H1 (cell line): Measurements from ENCODE around the gene ITPR3. TPM values are rescaled to one million over a fixed set of nuclear protein-coding genes. Genes with fewer than 3 reads are reported as not detected.

ENCODE experiments used
- CTCF ChIA-PET: fragments of 300-600 bp; sonication (Branson Sonifier 250); formaldehyde crosslinking; loops from one replicate; lab custom pipeline; 2021; ENCODE audit not compliant: partially characterized antibody; lab: Charles Lee
- POLR2A ChIA-PET: fragments of 300-600 bp; sonication (Branson Sonifier 250); formaldehyde crosslinking; loops from one replicate; lab custom pipeline; 2021; ENCODE audit warnings: inconsistent platforms; ENCODE audit not compliant: partially characterized antibody; lab: Charles Lee
- DNase-seq, 2 experiments: peaks; one replicate each; pipeline versions ENCODE4 v3.0.0 to v3.0.0-alpha.2; 2010 to 2022; ENCODE audit warnings: low spot score in 2 of 2, low read depth in 1 of 2, mixed read lengths in 1 of 2
- FAIRE-seq: peaks from 2 replicates; lab custom pipeline; 2011; peaks lifted over from hg19 to GRCh38; lab: Jason Lieb, UNC
- H2AFZ ChIP-seq: 2 replicates; pipeline ENCODE4 v1.8.1; 2012; ENCODE audit warnings: low read length, inconsistent platforms
- H2AK5ac ChIP-seq: 2 replicates; pipeline ENCODE4 v1.6.1; 2013; ENCODE audit warnings: low read depth, low read length
- H2BK120ac ChIP-seq: replicated peaks from 2 replicates; pipeline ENCODE3; 2013; ENCODE audit warnings: low read depth, low read length, inconsistent platforms
- H2BK12ac ChIP-seq: 2 replicates; pipeline ENCODE4 v1.6.1; 2013; ENCODE audit warnings: low read depth, low read length
- H2BK15ac ChIP-seq: 2 replicates; pipeline ENCODE4 v1.6.1; 2013; ENCODE audit warnings: low read length
- H2BK20ac ChIP-seq: 2 replicates; pipeline ENCODE4 v1.6.1; 2013; ENCODE audit warnings: low read length
- H2BK5ac ChIP-seq: 2 replicates; pipeline ENCODE4 v1.6.1; 2013; ENCODE audit warnings: low read depth, low read length
- H3K14ac ChIP-seq: 2 replicates; pipeline ENCODE4 v1.6.1; 2013; ENCODE audit warnings: inconsistent platforms; ENCODE audit not compliant: insufficient read length
- H3K18ac ChIP-seq: 2 replicates; pipeline ENCODE4 v1.6.1; 2013; ENCODE audit warnings: low read length; ENCODE audit errors: extremely low read depth
- H3K23ac ChIP-seq: 2 replicates; pipeline ENCODE4 v1.6.1; 2013; ENCODE audit warnings: inconsistent platforms; ENCODE audit not compliant: insufficient read length
- H3K23me2 ChIP-seq: 2 replicates; pipeline ENCODE4 v1.6.1; 2013; ENCODE audit warnings: low read depth, low read length
- H3K27ac ChIP-seq: 2 replicates; pipeline ENCODE4 v1.6.1; 2011; ENCODE audit warnings: low read depth, low read length, inconsistent platforms
- H3K27me3 ChIP-seq, 4 experiments: replicated peaks in 1 of 4; 1 replicate in 1 of 4; 2 replicates in 3 of 4; pipeline versions ENCODE4 v1.6.1 to v1.8.1; 2011 to 2013; ENCODE audit warnings: low read length in 3 of 4, mild to moderate bottlenecking in 3 of 4, inconsistent platforms in 2 of 4, mixed read lengths in 2 of 4, moderate library complexity in 1 of 4; ENCODE audit not compliant: control insufficient read depth in 3 of 4, insufficient read depth in 3 of 4; ENCODE audit errors: extremely low read depth in 1 of 4
- H3K36me3 ChIP-seq, 4 experiments: 2 replicates each; pipeline versions ENCODE4 v1.6.1 to v1.8.1; 2011 to 2013; ENCODE audit warnings: mild to moderate bottlenecking in 4 of 4, low read length in 3 of 4, moderate library complexity in 2 of 4, control low read depth in 1 of 4, inconsistent platforms in 1 of 4; ENCODE audit not compliant: insufficient read depth in 4 of 4, control insufficient read depth in 2 of 4
- H3K4ac ChIP-seq: replicated peaks from 2 replicates; pipeline ENCODE3; 2013; ENCODE audit warnings: low read length, low read depth, mixed read lengths, inconsistent platforms; ENCODE audit not compliant: insufficient read length
- H3K4me1 ChIP-seq, 4 experiments: replicated peaks in 1 of 4; 1 replicate in 1 of 4; 2 replicates in 3 of 4; pipeline versions ENCODE4 v1.6.1 to v1.8.1; 2011 to 2013; ENCODE audit warnings: low read length in 3 of 4, inconsistent platforms in 2 of 4, mixed read lengths in 1 of 4; ENCODE audit not compliant: insufficient read depth in 4 of 4, control insufficient read depth in 3 of 4
- H3K4me2 ChIP-seq, 2 experiments: 2 replicates each; pipeline versions ENCODE4 v1.6.1 to v1.8.1; 2011 to 2013; ENCODE audit warnings: low read depth in 2 of 2, low read length in 2 of 2, control low read depth in 1 of 2, inconsistent platforms in 1 of 2, mild to moderate bottlenecking in 1 of 2; ENCODE audit not compliant: insufficient read depth in 1 of 2
- H3K4me3 ChIP-seq, 4 experiments: fragments of 200-600, 300-600 bp in 1 of 4; sonication (generic), shearing (Covaris generic), sonication (Bioruptor Twin) in 1 of 4; 2 replicates each; pipeline versions ENCODE4 v1.5.1 to v1.8.1; 2011 to 2016; ENCODE audit warnings: low read length in 4 of 4, low read depth in 3 of 4, control low read depth in 2 of 4, inconsistent platforms in 2 of 4, mild to moderate bottlenecking in 2 of 4, mixed read lengths in 1 of 4, moderate library complexity in 1 of 4; ENCODE audit not compliant: insufficient read depth in 2 of 4; ENCODE audit errors: extremely low read depth in 1 of 4
- H3K56ac ChIP-seq: replicated peaks from 2 replicates; pipeline ENCODE3; 2013; ENCODE audit warnings: low read depth, mild to moderate bottlenecking, mixed read lengths, low read length, inconsistent platforms; ENCODE audit not compliant: insufficient read length
- H3K79me1 ChIP-seq: 2 replicates; pipeline ENCODE4 v1.6.1; 2013; ENCODE audit warnings: low read depth, low read length, control low read depth
- H3K79me2 ChIP-seq, 2 experiments: 2 replicates each; pipeline versions ENCODE4 v1.6.1 to v1.8.1; 2012 to 2013; ENCODE audit warnings: low read length in 2 of 2, mild to moderate bottlenecking in 2 of 2, inconsistent platforms in 1 of 2; ENCODE audit not compliant: insufficient read depth in 2 of 2, control insufficient read depth in 1 of 2
- H3K9ac ChIP-seq, 4 experiments: replicated peaks in 1 of 4; 1 replicate in 1 of 4; 2 replicates in 3 of 4; pipeline versions ENCODE4 v1.6.1 to v1.8.1; 2011 to 2013; ENCODE audit warnings: low read depth in 3 of 4, low read length in 3 of 4, control low read depth in 2 of 4, mild to moderate bottlenecking in 2 of 4, moderate library complexity in 2 of 4, inconsistent platforms in 1 of 4; ENCODE audit errors: extremely low read depth in 1 of 4
- H3K9me3 ChIP-seq, 2 experiments: 2 replicates each; pipeline versions ENCODE4 v1.6.1 to v1.8.1; 2012 to 2013; ENCODE audit warnings: mild to moderate bottlenecking in 2 of 2, moderate library complexity in 2 of 2, control low read depth in 1 of 2, inconsistent platforms in 1 of 2, low read depth in 1 of 2, low read length in 1 of 2, mixed read lengths in 1 of 2; ENCODE audit not compliant: insufficient read depth in 2 of 2
- H4K20me1 ChIP-seq, 2 experiments: replicated peaks in 1 of 2; 2 replicates each; pipeline versions ENCODE3 to v1.8.1; 2011 to 2013; ENCODE audit warnings: inconsistent platforms in 2 of 2, low read length in 2 of 2, mild to moderate bottlenecking in 1 of 2; ENCODE audit not compliant: insufficient read depth in 2 of 2, control insufficient read depth in 1 of 2
- H4K5ac ChIP-seq: 2 replicates; pipeline ENCODE4 v1.6.1; 2013; ENCODE audit warnings: low read length, low read depth, mixed read lengths, inconsistent platforms; ENCODE audit not compliant: insufficient read length
- H4K8ac ChIP-seq: 2 replicates; pipeline ENCODE4 v1.8.0; 2013; ENCODE audit warnings: mild to moderate bottlenecking, moderate library complexity, low read length, inconsistent platforms; ENCODE audit not compliant: insufficient read depth; ENCODE audit errors: extremely low read depth
- H4K91ac ChIP-seq: replicated peaks from 2 replicates; pipeline ENCODE3; 2013; ENCODE audit warnings: low read length, mixed read lengths, inconsistent platforms; ENCODE audit not compliant: insufficient read length
- CEBPB ChIP-seq: IDR thresholded peaks from 2 replicates; pipeline ENCODE4 v1.6.1; 2012; ENCODE audit warnings: low read depth, low read length
- EP300 ChIP-seq, 2 experiments: IDR thresholded peaks; 1 replicate in 1 of 2; 2 replicates in 1 of 2; pipeline ENCODE4 v1.6.1; 2011 to 2012; ENCODE audit warnings: low read depth in 2 of 2, low read length in 2 of 2, mild to moderate bottlenecking in 2 of 2, borderline replicate concordance in 1 of 2, inconsistent platforms in 1 of 2, moderate library complexity in 1 of 2
- HDAC6 ChIP-seq: IDR thresholded peaks from one replicate; pipeline ENCODE4 v1.7.1; 2012; ENCODE audit warnings: low read depth, mild to moderate bottlenecking, inconsistent platforms, low read length, moderate library complexity
- JUN ChIP-seq: IDR thresholded peaks from 2 replicates; pipeline ENCODE4 v1.6.1; 2011; ENCODE audit warnings: low read depth, mild to moderate bottlenecking, improper control_type of control experiment, low read length
- POLR2AphosphoS5 ChIP-seq: IDR thresholded peaks from 2 replicates; pipeline ENCODE4 v1.6.1; 2011; ENCODE audit warnings: low read depth, low read length
- RBBP5 ChIP-seq: IDR thresholded peaks from 2 replicates; pipeline ENCODE4 v1.7.1; 2012; ENCODE audit warnings: low read depth, mild to moderate bottlenecking, inconsistent platforms, low read length, moderate library complexity, borderline replicate concordance
- SAP30 ChIP-seq: fragments of 300-600 bp; sonication (generic); IDR thresholded peaks from 2 replicates; pipeline ENCODE4 v1.7.1; 2012; ENCODE audit warnings: low read length, moderate library complexity, mild to moderate bottlenecking, inconsistent platforms; ENCODE audit not compliant: insufficient read depth, insufficient replicate concordance
- SP1 ChIP-seq: IDR thresholded peaks from 2 replicates; pipeline ENCODE4 v1.6.1; 2011; ENCODE audit warnings: low read depth, low read length
- SUZ12 ChIP-seq: fragments of 200-600 bp; sonication (generic); IDR thresholded peaks from 2 replicates; pipeline ENCODE4 v1.6.1; 2012; ENCODE audit warnings: mild to moderate bottlenecking, inconsistent platforms, low read length, moderate library complexity, mixed read lengths
- TAF1 ChIP-seq: IDR thresholded peaks from 2 replicates; pipeline ENCODE4 v1.6.1; 2011; ENCODE audit warnings: mild to moderate bottlenecking, low read depth, low read length
- WGBS, 2 experiments: shearing (Covaris generic) in 1 of 2; methylation state at CpG; one replicate each; pipeline versions ENCODE4 v1.1.6 to v1.1.7; 2013 to 2015; ENCODE audit warnings: low lambda C conversion rate in 2 of 2, mixed read lengths in 2 of 2, inconsistent platforms in 1 of 2, low coverage in 1 of 2, missing lambda C conversion rate in 1 of 2; ENCODE audit not compliant: insufficient replicate concordance in 2 of 2, insufficient coverage in 1 of 2, insufficient read length in 1 of 2; ENCODE audit errors: extremely low coverage in 1 of 2, missing lambda C conversion rate in 1 of 2; 5-methylcytosine and 5-hydroxymethylcytosine counted together
- polyA plus RNA-seq, 7 experiments: library from polyadenylated mRNA; depleted of rRNA in 3 of 7; stranded (reverse) in 5 of 7; unstranded in 2 of 7; fragments of >200 nt in 5 of 7; fragments of 200-250 nt in 2 of 7; gene quantifications; 1 replicate in 5 of 7; 2 replicates in 1 of 7; 4 replicates in 1 of 7; pipeline versions ENCODE4 v1.2.1 to v1.2.3, GENCODE V29; 2011 to 2013; ENCODE audit warnings: missing spikeins in 2 of 7, mixed read lengths in 2 of 7
- total RNA-seq: library from RNA; stranded (reverse); fragmentation: NEBNext Ultra II Directional; extraction: Animal tissue kit (Norgen Biotek cat#: 25700); gene quantifications from 2 replicates; pipeline ENCODE4 v1.2.1, GENCODE V29; 2021
- TF ChIP-seq, protein P1 (sequence below): IDR thresholded peaks from 2 replicates; pipeline ENCODE4 v1.6.1; 2011; ENCODE audit warnings: low read length, improper control_type of control experiment
- TF ChIP-seq, protein P2 (sequence below): IDR thresholded peaks from 2 replicates; pipeline ENCODE4 v1.6.1; 2011; ENCODE audit warnings: low read depth, mild to moderate bottlenecking, low read length; ENCODE audit not compliant: insufficient read depth

Gene ITPR3
- total and polyA plus RNA-seq, 2 of the 8 experiments (the other 6 are each of a cell fraction or from before 2014, with no cell fraction given): 29.1 to 45.7 TPM

DNA sequence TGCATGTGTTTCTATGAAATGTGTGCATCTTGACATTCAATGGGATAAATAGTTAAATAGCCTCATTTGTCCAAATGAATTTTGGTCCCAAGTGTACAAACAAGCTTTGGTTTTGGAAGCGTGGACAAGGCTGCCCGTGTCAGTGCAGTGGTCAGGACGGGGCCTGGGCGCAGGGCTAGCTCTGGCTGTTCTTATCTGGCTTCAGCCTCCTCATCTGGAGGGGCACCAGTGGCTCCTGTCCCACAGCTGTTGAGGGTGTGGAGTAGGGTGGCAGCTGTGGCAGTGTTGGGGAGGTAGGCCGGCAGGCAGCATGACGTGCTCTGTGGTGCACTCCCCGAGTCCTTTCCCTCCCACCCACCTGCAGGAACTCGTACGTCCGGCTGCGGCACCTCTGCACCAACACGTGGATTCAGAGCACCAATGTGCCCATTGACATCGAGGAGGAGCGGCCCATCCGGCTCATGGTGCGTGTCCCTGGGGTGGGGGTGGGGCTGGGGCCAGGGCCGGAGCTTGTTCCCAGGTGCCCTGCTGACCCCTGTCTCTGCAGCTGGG is 43.5 kb downstream of the ITPR3 start:
- Histone ChIP-seq H3K56ac (no peak overlapping the region), H3K23me2 (no peaks in the 10 kb centered on the region), H3K4me3 (no peak overlapping the region), H2BK5ac (no peak overlapping the region), H3K27ac (no peak overlapping the region), H2BK15ac (no peak overlapping the region), H3K4me2 (no peak overlapping the region), H2AFZ (no peak overlapping the region), H4K5ac (no peak overlapping the region), H3K9me3 (no peaks in the 10 kb centered on the region), H3K36me3 (peaks cover 4 to 14% (median 10%) of the 10 kb centered on the region in 4 experiments; a peak in 6 of 8 replicates), H4K91ac (no peak overlapping the region), H3K9ac (no peak overlapping the region), H2BK12ac (no peak overlapping the region), H2BK20ac (no peak overlapping the region), H3K79me1 (no peaks in the 10 kb centered on the region), H4K20me1 (peaks cover 0 to 5% of the 10 kb centered on the region in 2 experiments), H3K23ac (no peak overlapping the region), H3K79me2 (no peaks in the 10 kb centered on the region), H3K4ac (no peak overlapping the region), H3K4me1 (no peaks in the 10 kb centered on the region), H4K8ac (no peak overlapping the region), H3K14ac (no peak overlapping the region), H3K27me3 (no peaks in the 10 kb centered on the region), H3K18ac (no peak overlapping the region), H2BK120ac (no peak overlapping the region), H2AK5ac (no peak overlapping the region)
- no peak for FAIRE-seq
- WGBS, 2 experiments: 84% methylated on average over 13 of the region's 17 CpGs; no CpG with 5 or more reads in 1 of the 2 experiments
- POLR2A ChIA-PET: interaction anchor here (1.3 to 1.8 kb wide), 3 partner anchors 13 to 72 kb away, joined by 3 to 4 read pairs (median 4); no protein-coding TSS in a partner anchor
- DNase-seq: no peak
- CTCF ChIA-PET: interaction anchor here (0.6 to 12.7 kb wide), 10 partner anchors 9 to 1611 kb away, joined by 3 to 102 read pairs (median 6); no protein-coding TSS in a partner anchor
- TF ChIP-seq HDAC6 (no peak), POLR2AphosphoS5 (no peak), CEBPB (no peak), JUN (no peak), RBBP5 (no peak), EP300 (IDR thresholded peaks at IDR 0.05; ENCODE audit: borderline replicate concordance in 1 of 2, low read depth in 2 of 2, low read length in 2 of 2) (no peak), TAF1 (no peak), SP1 (no peak), SUZ12 (no peak), SAP30 (no peak)
- TF ChIP-seq, protein P1, sequence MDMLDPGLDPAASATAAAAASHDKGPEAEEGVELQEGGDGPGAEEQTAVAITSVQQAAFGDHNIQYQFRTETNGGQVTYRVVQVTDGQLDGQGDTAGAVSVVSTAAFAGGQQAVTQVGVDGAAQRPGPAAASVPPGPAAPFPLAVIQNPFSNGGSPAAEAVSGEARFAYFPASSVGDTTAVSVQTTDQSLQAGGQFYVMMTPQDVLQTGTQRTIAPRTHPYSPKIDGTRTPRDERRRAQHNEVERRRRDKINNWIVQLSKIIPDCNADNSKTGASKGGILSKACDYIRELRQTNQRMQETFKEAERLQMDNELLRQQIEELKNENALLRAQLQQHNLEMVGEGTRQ: no peak
- TF ChIP-seq, protein P2, sequence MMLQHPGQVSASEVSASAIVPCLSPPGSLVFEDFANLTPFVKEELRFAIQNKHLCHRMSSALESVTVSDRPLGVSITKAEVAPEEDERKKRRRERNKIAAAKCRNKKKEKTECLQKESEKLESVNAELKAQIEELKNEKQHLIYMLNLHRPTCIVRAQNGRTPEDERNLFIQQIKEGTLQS: no peak
